Ishikawa (cell line): ENCODE data around the gene SPEF2.

Experiments used
- CEBPB ChIP-seq: IDR thresholded peaks from 2 replicates; pipeline ENCODE4 v1.6.1; 2012
- CREB1 ChIP-seq: IDR thresholded peaks from 2 replicates; pipeline ENCODE4 v1.6.1; 2012; ENCODE audit warnings: low read depth
- EGR1 ChIP-seq: IDR thresholded peaks from 2 replicates; pipeline ENCODE4 v1.6.1; 2012
- EP300 ChIP-seq: IDR thresholded peaks from 2 replicates; pipeline ENCODE4 v1.6.1; 2012; ENCODE audit warnings: borderline replicate concordance
- FOXM1 ChIP-seq: IDR thresholded peaks from 2 replicates; pipeline ENCODE4 v1.6.1; 2012; ENCODE audit warnings: low read depth, borderline replicate concordance
- NFIC ChIP-seq: IDR thresholded peaks from 2 replicates; pipeline ENCODE4 v1.6.1; 2012
- RAD21 ChIP-seq: IDR thresholded peaks from 2 replicates; pipeline ENCODE4 v1.6.1; 2012; ENCODE audit warnings: low read depth
- TAF1 ChIP-seq: IDR thresholded peaks from 2 replicates; pipeline ENCODE4 v1.6.1; 2012; ENCODE audit warnings: low read depth, mild to moderate bottlenecking
- TCF12 ChIP-seq: IDR thresholded peaks from 2 replicates; pipeline ENCODE4 v1.6.1; 2012; ENCODE audit warnings: low read depth
- TEAD4 ChIP-seq: IDR thresholded peaks from 2 replicates; pipeline ENCODE4 v1.6.1; 2012
- YY1 ChIP-seq: IDR thresholded peaks from 2 replicates; pipeline ENCODE4 v1.6.1; 2012; ENCODE audit warnings: low read depth
- ZBTB7A ChIP-seq: IDR thresholded peaks from 2 replicates; pipeline ENCODE4 v1.6.1; 2012; ENCODE audit warnings: low read depth
- TF ChIP-seq, protein P1 (sequence below): IDR thresholded peaks from 2 replicates; pipeline ENCODE4 v1.6.1; 2012
- TF ChIP-seq, protein P2 (sequence below): IDR thresholded peaks from 2 replicates; pipeline ENCODE4 v1.6.1; 2012; ENCODE audit warnings: low read depth, mild to moderate bottlenecking
- TF ChIP-seq, protein P3 (sequence below): IDR thresholded peaks from 2 replicates; pipeline ENCODE4 v1.6.1; 2012

Gene SPEF2

DNA sequence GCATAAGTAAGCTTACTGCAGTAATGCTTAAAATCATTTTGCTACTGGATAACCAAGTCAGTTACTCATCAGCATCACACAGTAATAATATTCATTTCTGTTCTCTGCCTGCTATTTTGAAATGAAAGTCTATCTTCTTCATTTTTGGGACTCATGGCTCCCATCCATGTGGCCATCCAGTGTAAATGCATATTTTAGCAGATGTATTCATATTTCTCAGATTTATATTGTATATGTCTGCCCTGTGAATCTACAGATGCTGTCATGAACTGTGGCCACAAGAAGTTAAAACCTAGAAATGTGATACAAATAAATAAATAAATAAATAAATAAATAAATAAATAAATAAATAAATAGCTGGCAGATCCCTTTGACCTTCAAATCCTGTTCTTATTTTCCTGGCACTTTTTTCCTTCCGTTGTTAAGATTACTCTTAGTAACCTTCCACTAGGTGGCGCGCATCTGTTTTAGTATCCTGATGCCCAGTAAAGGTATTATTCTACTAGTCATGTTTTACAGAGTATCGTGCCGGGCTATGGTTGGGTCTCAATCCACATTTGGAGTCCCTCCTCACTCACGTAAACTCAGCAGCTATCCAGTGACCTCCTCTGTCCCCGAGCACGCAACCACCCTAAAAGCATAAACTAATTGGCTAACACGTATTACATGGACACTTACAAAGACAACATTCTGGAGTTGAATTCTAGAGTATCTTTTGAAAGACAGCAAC is 159.9 kb downstream of the SPEF2 start:
- TF ChIP-seq TEAD4 (no peak), TAF1 (no peak), RAD21 (peak; percentile 61), EP300 (no peak), CEBPB (no peak)

GRCh38 chr5:35778259-35778769 is 160.7 kb downstream of the SPEF2 start:
- TF ChIP-seq, protein P1, sequence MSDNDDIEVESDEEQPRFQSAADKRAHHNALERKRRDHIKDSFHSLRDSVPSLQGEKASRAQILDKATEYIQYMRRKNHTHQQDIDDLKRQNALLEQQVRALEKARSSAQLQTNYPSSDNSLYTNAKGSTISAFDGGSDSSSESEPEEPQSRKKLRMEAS, result no peak
- TF ChIP-seq CEBPB (no peak), TCF12 (no peak), TEAD4 (no peak), ZBTB7A (no peak), FOXM1 (no peak), CREB1 (no peak), YY1 (no peak), EP300 (no peak), RAD21 (no peak), TAF1 (no peak), EGR1 (no peak), NFIC (no peak)
- TF ChIP-seq, protein P2, sequence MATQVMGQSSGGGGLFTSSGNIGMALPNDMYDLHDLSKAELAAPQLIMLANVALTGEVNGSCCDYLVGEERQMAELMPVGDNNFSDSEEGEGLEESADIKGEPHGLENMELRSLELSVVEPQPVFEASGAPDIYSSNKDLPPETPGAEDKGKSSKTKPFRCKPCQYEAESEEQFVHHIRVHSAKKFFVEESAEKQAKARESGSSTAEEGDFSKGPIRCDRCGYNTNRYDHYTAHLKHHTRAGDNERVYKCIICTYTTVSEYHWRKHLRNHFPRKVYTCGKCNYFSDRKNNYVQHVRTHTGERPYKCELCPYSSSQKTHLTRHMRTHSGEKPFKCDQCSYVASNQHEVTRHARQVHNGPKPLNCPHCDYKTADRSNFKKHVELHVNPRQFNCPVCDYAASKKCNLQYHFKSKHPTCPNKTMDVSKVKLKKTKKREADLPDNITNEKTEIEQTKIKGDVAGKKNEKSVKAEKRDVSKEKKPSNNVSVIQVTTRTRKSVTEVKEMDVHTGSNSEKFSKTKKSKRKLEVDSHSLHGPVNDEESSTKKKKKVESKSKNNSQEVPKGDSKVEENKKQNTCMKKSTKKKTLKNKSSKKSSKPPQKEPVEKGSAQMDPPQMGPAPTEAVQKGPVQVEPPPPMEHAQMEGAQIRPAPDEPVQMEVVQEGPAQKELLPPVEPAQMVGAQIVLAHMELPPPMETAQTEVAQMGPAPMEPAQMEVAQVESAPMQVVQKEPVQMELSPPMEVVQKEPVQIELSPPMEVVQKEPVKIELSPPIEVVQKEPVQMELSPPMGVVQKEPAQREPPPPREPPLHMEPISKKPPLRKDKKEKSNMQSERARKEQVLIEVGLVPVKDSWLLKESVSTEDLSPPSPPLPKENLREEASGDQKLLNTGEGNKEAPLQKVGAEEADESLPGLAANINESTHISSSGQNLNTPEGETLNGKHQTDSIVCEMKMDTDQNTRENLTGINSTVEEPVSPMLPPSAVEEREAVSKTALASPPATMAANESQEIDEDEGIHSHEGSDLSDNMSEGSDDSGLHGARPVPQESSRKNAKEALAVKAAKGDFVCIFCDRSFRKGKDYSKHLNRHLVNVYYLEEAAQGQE, result no peak
- TF ChIP-seq, protein P3, sequence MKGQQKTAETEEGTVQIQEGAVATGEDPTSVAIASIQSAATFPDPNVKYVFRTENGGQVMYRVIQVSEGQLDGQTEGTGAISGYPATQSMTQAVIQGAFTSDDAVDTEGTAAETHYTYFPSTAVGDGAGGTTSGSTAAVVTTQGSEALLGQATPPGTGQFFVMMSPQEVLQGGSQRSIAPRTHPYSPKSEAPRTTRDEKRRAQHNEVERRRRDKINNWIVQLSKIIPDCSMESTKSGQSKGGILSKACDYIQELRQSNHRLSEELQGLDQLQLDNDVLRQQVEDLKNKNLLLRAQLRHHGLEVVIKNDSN, result no peak

DNA sequence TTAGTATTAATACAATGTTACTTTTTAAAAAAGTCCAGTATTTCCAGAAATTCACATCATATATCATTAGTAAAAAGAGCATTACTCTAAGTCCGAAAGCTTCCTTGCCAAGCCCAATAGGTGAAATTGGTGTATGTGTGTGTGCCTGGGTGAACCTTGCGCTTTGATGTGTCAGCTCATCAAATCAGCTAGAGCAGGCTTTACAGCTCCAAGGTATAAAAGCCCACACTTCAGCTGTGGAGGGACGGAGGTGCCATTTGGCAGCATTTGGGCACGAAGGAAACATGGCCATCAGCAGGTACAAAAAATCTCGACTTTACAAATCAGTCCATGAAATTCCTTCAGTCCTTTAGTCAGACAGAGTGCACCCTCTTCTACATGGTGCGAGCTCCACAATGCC is 162.6 kb downstream of the SPEF2 start:
- TF ChIP-seq YY1 (no peak), CEBPB (no peak), TCF12 (no peak)

- TF ChIP-seq, protein P3, result no peak
- TF ChIP-seq, protein P1, result no peak
- no peak for TF ChIP-seq TCF12
- TF ChIP-seq FOXM1, result no peak
- no peak for TF ChIP-seq CREB1
- TF ChIP-seq TEAD4, result no peak
- no peak for TF ChIP-seq RAD21
- TF ChIP-seq EP300, result no peak
- TF ChIP-seq, protein P2, result no peak
- TF ChIP-seq NFIC, result no peak
- no peak for TF ChIP-seq TAF1
Measured at GRCh38 chr5:35781181-35781790, 163.6 kb downstream of the SPEF2 start.

- TF ChIP-seq ZBTB7A (no peak), RAD21 (no peak), TEAD4 (no peak), TAF1 (no peak), NFIC (no peak), YY1 (no peak), CREB1 (no peak)
- TF ChIP-seq, protein P2, result no peak
Measured at GRCh38 chr5:35783551-35783950, 165.9 kb downstream of the SPEF2 start.
